HFFc6 (cell line): ENCODE data around the gene TH. TPM values are rescaled to one million over a fixed set of nuclear protein-coding genes. Genes with fewer than 3 reads are reported as not detected.
A peak's percentile ranks its signal among the peaks of the same experiment; 100 is the strongest.

Experiments
- DNase-seq: peaks from one replicate; pipeline ENCODE4 v3.0.0-alpha.2; 2018
- H3K27ac Mint-ChIP-seq: 2 replicates; pipeline ENCODE4 v1.8.0; 2020; ENCODE audit warnings: mild to moderate bottlenecking, mixed read lengths
- H3K27me3 Mint-ChIP-seq: 2 replicates; pipeline ENCODE4 v1.8.0; 2021; ENCODE audit warnings: mild to moderate bottlenecking, moderate library complexity, mixed read lengths; ENCODE audit not compliant: insufficient read depth
- H3K36me3 Mint-ChIP-seq: 2 replicates; pipeline ENCODE4 v1.8.0; 2021; ENCODE audit warnings: low read depth, mixed read lengths
- H3K4me1 Mint-ChIP-seq: 2 replicates; pipeline ENCODE4 v1.8.0; 2020; ENCODE audit warnings: low read depth, mixed read lengths
- H3K4me3 Mint-ChIP-seq: 2 replicates; pipeline ENCODE4 v1.8.0; 2020; ENCODE audit warnings: mild to moderate bottlenecking, moderate library complexity, mixed read lengths
- H3K9me3 Mint-ChIP-seq: 2 replicates; pipeline ENCODE4 v1.8.0; 2020; ENCODE audit warnings: mild to moderate bottlenecking, mixed read lengths
- CTCF ChIP-seq: fragments of 200-600 bp; sonication (generic); IDR thresholded peaks from 2 replicates; pipeline ENCODE4 v1.5.0; 2021; ENCODE audit warnings: antibody characterized with exemption, mild to moderate bottlenecking
- total RNA-seq, 6 experiments: library from RNA; stranded (reverse); fragmentation: NEBNext Ultra II Directional; extraction: Animal tissue kit (Norgen Biotek cat#: 25700); gene quantifications; 2 replicates in 1 of 6; 3 replicates in 5 of 6; pipeline ENCODE4 v1.2.3, GENCODE V29; 2021

Gene TH
- total RNA-seq, 6 experiments from 2014 or later: not detected

GRCh38 chr11:2153581-2154194, 17.9 kb downstream of the TH start:
- H3K27me3 Mint-ChIP-seq: peaks cover 23% of the 10 kb centered on the region
- no peak for TF ChIP-seq CTCF

GRCh38 chr11:2151500-2152257, 19.9 kb downstream of the TH start:
- Mint-ChIP-seq H3K4me1 (no peaks in the 10 kb centered on the region), H3K36me3 (no peaks in the 10 kb centered on the region), H3K27me3 (peaks cover 30% of the 10 kb centered on the region), H3K4me3 (no peak overlapping the region), H3K9me3 (no peaks in the 10 kb centered on the region), H3K27ac (no peak overlapping the region)
- peak; percentile 84 for TF ChIP-seq CTCF
- peak; percentile 39 for DNase-seq

More at GRCh38 chr11:2153581-2154194, 17.9 kb downstream of the TH start:
- Mint-ChIP-seq H3K36me3 (no peaks in the 10 kb centered on the region), H3K4me3 (no peak overlapping the region), H3K27ac (no peak overlapping the region), H3K9me3 (no peaks in the 10 kb centered on the region), H3K4me1 (no peaks in the 10 kb centered on the region)
- no peak for DNase-seq

- H3K9me3 Mint-ChIP-seq: no peaks in the 10 kb centered on the region
- H3K4me3 Mint-ChIP-seq: no peak overlapping the region
- no peak overlapping the region for H3K27ac Mint-ChIP-seq
- TF ChIP-seq CTCF: peak; percentile 77
- H3K36me3 Mint-ChIP-seq: no peaks in the 10 kb centered on the region
- no peaks in the 10 kb centered on the region for H3K4me1 Mint-ChIP-seq
- H3K27me3 Mint-ChIP-seq: peaks cover 42% of the 10 kb centered on the region
- peak; percentile 19 for DNase-seq
Measured at GRCh38 chr11:2149864-2150847, 21.5 kb downstream of the TH start.

GRCh38 chr11:2149460-2149859, 22.2 kb downstream of the TH start:
- Mint-ChIP-seq H3K4me1 (no peaks in the 10 kb centered on the region), H3K9me3 (no peaks in the 10 kb centered on the region), H3K27me3 (peaks cover 48% of the 10 kb centered on the region), H3K27ac (no peak overlapping the region), H3K36me3 (no peaks in the 10 kb centered on the region), H3K4me3 (no peak overlapping the region)
- DNase-seq: no peak
- no peak for TF ChIP-seq CTCF

GRCh38 chr11:2148595-2148994, 23.0 kb downstream of the TH start:
- no peak for TF ChIP-seq CTCF
- Mint-ChIP-seq H3K27me3 (peaks cover 46% of the 10 kb centered on the region), H3K9me3 (no peaks in the 10 kb centered on the region), H3K27ac (no peak overlapping the region), H3K36me3 (no peaks in the 10 kb centered on the region), H3K4me1 (no peaks in the 10 kb centered on the region), H3K4me3 (no peak overlapping the region)
- no peak for DNase-seq
